CD4-positive, alpha-beta T cell treated with Interleukin-15 for 1 hour (primary cell): ENCODE results near the gene PPP2R3A.

Experiments used
- DNase-seq: peaks from one replicate; pipeline ENCODE4 v3.0.0-alpha.2; 2020

The PPP2R3A gene

DNA sequence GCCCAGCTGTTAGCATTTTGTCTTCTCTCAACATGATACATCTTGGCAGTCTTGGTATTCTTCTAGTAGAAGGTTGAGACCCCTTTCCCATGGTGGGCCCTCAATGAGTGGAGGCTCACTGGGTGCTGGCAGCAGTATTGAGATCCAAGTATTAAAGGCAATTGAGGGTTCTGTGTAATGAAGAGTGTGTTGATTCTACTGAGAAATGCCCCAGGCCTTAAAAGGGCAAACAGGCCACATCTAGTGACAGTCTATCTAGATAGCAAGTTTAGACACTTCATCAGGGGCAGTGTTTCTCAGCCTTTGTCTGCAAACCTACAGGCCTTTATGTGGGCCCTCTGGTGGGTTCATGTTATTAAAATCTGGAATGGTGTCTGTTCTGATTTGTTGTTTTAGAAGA is 9.5 kb downstream of the PPP2R3A start:
- no peak for DNase-seq

DNA sequence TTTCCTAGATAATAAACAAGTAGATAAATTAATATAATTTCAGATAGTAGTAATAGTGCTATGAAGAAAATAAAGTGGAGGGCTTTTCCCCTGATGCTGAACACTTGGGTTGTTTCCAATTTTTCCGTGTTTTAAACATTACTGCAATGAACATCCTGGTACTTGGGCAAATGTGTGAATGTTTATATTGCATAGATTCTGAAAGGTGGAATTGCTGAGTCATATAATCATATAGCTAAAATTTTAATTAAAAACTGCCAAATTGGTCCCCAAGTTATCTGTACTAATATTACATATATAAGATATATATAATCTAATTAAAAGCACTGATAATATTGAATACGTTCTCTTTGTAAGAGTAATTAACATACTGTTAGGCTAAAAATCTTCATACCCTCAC is 10.0 kb downstream of the PPP2R3A start:
- no peak for DNase-seq

DNA sequence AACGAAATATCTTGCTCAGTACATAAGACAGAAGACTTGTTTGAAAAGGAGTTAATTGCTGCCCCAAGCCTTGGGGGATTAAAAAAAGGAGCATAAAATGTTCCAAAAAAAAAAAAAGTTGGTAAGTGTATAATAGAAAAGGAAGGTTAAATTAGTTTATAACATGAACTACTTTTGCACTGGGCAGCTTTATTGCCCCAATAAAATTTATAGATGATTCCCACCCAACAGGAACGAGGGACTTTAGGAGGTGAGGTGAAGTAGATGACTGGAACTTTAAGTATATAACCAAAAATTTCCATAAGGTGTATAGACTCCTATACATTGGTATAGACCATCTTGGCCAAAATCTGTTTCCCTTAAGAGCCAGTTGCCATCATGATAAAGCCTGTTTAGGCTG is 14.8 kb downstream of the PPP2R3A start:
- no peak for DNase-seq

DNA sequence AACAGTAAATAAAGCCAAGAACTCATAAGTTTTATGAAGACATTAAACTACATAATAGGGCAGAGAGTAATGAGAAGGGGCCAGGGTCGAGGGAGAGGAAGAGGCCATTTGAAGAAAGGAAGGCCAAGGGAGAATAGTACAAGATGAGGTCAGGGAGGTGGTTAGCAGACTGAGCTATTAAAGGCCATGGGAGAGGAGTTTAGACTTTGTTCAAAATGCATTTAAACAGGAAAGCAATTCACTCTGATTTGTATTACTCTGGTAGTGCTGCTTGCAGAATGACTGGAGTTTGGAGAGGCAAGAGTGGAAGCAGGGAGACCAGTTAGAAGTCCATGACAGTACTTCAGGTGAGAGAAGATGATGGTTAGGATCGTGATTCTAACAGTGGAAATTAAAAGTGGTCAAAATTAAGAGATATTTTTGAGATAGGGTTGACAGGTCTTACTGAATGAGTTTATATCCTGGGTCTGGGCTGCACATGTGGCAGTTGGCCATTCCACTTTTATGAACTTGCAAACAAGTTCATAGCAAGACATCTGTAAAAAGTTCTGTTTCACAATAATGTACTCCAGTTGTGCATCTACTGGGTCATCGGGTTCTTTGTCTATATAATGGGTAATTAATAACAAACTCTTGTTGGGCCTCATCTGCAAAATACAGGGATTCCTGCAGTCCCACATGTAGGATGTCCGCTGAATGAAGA is 16.3 kb downstream of the PPP2R3A start:
- no peak for DNase-seq

DNA sequence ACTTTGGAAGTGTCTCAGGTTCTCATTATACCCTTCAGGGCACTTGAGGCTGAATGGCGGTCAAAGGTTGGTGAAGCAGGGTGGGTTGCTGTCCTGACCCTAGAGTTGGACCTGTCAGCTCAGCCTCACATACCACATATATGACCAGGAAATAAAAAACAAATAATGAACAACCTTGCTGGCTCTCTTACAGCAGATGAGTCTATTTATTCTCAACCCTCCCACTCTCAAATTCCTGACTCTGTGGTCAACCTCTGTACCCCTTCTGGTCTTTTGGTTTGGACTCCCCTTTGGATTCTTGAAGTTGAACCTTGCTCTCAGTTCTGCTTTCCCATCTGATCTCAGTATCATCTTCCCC is 16.9 kb downstream of the PPP2R3A start:
- DNase-seq: no peak

DNA sequence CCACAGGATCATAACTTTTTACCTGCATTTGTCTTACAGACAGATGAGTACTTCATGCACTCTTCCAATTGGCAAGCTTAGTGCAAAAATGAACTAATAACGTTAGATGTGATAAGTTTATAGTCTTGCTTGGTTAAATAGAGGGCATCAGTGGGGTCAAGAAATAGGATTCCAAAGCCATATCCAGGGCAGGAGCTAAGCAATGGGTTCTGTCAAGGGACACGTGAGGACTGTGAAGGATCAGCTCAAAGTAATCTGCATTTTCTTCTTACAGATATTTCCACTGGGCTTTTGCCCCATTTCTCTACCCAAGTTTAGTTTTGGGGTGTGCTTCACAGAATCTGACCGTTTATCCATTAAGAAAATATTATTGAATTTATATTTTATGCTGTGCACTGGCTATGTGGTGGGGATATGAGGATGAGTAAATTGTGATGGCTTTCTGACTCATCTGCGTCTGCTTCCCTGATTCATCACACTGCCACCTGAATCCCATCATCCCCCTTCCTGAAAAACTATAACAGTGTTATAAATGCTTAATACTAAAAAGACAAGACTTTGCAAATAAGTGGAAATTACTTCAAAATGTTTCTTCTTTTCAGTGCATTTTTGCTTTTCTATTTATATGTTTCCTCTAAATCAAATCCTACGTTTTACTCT is 17.5 kb downstream of the PPP2R3A start:
- DNase-seq: no peak

DNA sequence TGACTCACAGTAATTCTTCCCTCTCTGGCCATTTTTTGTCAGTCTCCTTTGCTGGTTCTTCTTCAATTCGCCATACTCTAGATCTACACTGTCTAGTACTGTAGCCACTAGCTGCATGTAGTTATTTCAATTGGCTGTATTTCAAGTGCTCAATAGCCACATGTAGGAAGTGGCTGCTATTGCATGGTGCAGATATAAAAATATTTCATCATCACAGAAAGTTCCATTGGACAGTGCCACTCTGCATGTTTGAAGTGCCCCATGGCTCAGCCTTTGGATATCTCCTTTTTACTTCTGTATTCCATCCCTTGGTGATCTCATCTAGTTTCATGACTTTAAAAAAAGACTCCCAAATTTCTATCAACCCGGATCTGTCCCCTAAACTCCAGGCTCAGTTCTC is 22.1 kb downstream of the PPP2R3A start:
- no peak for DNase-seq

DNA sequence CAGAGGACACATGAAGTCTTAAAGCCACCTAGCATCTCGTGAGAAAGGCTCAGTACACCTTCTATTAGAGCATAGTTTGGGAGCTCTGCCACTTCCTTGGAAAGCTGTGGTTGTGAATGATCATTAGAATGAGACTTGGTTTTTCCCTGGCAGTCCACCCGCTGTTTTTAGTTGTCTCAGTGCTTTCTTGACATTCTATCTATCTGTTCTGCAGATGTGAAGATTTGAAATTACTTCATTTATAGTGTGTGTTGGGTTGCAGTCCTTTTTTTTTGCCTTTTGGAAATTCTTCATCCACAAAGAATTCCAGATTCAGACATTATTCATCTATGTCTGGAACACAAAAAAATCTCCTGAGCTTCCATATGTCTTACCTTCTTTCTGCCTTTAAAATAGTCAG is 23.7 kb downstream of the PPP2R3A start:
- no peak for DNase-seq

DNA sequence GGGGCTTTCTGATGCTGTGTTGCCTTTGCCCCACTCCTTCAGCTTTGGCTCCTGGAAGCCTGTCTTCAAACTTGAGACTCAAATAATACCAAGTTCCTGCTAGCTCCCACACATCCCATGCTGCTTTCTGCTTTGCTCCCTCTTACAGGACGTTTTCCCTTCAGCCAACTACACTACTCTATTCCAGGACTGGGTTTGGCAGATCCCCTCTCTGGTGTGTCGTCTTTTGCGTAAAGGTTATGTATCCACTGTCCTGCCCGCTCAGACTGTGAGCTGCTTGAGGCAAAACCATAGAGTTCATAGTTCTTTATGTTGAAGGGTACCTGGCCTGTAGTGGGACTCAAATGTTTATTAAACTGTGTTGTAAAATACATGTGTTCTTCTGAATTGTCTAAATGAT is 25.4 kb downstream of the PPP2R3A start:
- no peak for DNase-seq

DNA sequence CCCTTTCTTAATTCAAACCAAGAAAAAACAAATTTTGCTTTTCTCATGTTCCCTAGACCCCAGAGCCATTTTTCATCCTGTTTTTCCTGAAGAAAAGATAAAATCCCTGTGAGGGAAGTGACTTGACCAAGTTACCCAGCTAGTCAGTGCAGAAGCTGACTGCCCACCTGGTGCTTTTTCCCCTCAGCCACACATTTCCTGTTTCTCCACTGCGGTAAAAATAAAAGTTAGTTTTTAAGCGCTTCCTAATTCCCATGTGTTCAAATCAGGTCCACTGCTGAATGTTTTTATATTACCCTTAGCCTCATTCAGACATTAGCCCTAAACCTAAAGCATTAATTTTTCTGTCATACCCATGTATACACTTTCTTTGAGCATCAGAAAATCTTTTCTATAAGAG is 26.1 kb downstream of the PPP2R3A start:
- no peak for DNase-seq

DNA sequence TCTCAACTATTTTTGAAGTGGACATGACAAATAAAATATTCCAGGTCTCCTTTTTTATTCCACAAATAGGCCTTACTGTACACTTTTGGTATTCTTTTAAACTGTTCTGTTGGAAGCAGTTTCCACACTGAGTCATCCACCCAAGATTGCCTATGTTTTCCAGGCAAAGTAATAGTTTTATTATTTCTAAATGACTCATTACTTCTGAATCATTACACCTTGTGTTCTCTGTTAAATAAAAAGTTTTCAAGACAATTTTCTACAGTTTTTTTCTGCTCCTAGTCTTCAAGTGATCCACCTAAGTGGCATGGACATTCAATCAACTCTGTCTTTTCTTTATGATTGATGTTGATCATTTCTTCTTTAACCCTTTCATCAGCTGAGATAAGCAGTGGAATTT is 26.5 kb downstream of the PPP2R3A start:
- DNase-seq: no peak

DNA sequence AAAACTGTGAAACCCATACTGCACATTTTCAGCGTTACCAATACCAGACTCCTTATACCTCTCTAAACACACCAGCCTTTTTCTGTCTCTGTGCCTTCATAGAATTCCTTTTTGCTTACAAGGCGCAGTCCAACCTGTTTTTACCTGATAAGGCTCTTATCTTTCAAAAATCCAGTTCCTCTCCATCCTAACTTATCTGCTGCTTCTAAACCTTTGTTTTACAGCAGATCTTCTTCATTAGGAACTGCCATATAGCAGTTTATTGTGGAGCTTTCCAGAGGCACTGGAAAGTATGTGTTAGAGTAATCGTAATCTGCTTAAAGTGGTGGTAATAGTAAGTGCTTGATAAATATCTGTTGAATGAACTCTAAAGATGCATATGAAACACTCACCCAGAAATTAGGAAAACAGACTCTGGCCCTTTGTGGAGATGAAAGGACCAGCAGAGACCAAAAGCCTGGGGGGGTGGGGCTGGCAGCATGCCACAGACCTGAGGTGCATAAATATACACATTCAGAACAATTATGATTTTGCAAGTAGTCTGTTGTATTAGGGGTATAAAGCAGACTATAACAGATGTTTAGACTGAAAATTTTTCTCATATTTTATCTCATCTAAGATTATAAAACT is 29.3 kb downstream of the PPP2R3A start:
- DNase-seq: no peak

DNA sequence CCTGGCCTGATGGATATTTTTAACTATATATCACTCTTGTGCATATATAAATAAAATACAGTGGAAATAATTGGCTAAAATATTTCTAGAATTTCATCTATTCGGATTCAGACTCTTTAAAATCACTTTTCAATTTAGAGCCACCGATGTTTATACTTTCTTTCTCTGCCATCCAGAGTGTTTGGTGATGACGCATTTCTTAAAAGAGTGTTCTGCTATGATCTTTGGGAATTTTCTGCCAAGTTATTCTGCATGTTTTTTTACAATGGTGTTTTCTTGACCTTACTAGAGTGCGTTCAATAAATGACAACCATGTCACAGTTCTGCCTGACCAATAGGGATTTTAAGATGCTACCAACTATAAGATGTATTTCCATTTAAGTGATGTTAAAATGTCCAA is 30.2 kb downstream of the PPP2R3A start:
- no peak for DNase-seq

DNA sequence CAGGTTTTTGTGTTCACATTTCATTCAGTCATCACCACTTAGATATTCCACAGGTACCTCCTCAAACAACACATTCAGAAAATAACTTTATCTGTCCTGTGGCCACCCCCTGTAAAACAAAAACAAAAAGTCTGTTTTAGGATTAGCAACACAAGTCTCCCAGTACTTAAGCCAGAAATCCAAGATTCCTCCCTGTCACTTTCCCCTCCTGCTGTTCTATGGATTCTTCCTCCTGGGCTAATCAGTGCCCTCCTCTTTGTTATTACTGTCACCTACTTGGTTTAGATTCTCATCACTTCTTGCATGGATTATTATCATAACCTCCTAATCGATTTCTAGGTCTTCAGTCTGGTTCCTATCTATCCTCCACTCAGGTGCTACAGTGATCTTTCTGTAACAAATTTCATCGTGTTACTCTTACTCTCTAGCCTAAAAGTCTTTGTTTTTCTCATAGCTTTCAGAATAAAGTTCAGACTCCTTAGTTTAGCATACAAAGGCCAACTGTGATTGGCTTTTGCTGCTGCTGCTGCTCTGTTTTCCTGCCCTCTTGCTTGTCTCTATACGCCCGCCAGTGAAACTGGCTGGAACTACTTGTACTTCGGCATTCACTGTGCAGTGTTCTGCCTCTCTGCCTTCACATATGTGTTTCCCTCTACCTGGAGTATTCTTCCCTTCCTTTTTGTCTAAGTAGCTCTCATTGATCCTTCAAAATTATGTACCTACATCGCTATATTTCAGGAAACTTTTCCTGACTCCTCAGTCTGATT is 32.2 kb downstream of the PPP2R3A start:
- no peak for DNase-seq

DNA sequence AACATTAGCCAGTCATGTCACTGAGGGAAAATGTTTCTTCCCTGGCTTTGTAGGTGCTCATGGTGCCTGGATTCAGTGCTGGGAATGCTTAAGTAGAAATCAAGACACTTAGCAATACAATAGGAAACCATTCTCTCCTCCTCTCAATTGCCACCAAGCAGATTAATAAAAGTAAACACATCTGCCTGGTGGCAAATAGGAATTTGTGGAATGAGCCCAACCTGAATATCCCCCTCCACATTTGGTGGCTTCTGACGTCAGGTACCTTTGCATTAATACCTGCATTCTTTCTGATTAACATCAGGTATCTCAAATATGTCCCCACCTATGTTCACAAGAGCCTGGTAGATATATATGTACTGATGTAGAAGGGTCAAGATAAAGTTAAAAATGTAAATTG is 42.7 kb downstream of the PPP2R3A start:
- no peak for DNase-seq

DNA sequence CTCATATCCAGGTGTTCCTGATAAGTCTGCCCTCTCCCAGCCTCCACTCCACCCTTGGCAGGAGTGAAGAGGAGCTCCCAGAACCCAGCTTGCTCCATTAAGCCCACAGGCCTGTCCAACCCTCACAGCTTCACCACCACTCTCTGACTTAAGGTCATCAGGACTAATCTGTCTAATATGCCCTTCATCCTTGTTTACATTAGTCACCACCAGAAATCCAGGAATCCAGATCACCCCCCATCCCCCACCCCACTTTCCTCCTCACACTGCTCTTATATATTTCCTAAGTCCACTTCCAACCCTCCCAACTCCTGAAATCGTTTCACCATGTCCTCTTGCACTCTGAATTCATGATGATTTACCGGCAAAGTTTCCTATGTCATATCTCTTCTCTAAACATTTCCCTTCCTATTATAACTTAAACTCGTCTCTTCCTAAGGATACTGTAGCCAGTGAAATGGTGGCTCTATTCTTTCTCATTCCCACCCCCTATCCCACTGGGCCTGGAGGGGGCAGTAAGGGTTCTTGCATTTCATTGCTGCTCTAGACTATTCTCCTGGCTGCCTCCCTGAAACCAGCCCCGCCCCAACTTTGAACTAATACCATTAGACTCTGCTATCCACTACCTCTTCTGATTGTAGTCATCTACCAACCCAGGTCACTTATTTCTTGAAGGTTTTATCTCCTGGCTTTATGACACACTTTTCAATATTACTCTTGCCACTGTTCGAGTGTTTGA is 43.4 kb downstream of the PPP2R3A start:
- DNase-seq: no peak

DNA sequence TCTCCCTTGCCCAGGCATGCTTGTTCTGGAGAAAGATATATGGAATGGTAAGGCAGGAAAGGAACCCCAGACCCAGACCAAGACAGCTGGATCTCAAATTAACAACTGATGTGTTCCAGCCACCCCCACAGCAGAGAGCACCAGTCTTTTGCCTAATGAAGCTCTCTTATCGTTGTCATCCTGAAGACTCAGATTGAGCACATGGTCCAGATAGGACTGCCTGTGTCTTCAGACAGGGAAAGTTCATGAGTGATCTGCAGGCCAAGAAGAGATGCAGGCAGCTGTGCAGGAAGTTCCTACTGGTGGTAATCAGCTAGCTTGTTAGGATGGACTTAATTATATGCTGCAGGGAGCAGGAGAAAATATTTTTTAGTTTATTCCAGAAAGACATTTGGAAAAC is 53.3 kb downstream of the PPP2R3A start:
- DNase-seq: no peak

DNA sequence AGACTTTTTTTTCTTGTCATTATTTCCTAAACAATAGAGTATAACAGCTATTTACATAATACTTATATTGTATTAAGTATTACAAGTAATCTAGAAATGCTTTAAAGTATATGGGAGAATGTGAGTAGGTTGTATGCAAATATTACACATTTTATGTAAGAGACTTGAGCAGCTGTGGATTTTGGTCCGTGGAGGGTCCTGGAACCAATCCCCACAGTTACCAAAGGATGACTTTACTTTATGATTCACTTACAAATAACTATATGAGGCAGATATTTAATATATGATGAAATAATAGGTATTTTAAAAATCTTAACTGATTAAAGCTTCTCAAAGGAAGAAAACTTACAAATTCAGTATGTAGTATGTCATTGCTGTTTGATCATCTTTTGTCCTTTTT is 56.3 kb downstream of the PPP2R3A start:
- no peak for DNase-seq

DNA sequence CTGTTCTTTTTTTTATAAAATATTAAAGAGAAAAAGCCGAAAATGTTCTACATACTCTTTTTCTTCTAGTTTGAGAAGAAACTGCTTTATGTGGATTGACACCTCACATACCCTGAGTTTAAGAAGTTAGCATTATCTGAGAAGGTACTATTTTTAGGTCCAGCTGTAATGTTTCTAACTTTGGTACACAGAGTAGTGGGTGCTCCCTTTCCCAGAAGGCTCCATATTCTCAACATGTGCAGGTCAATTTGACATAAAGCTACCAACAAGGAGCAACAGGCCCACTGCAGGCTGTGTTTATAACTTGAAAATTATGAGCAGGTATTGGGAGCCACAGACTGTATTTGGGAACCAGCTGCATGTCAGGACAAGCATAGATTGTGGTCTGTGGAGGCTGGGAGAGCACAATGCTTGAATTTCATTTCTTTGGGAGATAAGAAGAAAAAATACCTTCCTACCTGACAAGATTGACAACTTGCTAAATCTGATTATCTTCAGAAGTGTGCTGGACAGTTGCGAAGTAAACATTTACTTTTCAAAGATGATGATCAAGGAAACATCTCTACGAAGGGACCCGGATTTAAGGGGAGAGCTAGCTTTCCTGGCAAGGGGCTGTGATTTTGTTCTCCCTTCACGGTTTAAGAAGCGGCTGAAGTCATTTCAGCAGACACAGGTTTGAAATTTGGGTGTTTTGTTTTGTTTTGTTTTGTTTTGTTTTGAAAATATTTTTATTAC is 57.2 kb downstream of the PPP2R3A start:
- DNase-seq: no peak

DNA sequence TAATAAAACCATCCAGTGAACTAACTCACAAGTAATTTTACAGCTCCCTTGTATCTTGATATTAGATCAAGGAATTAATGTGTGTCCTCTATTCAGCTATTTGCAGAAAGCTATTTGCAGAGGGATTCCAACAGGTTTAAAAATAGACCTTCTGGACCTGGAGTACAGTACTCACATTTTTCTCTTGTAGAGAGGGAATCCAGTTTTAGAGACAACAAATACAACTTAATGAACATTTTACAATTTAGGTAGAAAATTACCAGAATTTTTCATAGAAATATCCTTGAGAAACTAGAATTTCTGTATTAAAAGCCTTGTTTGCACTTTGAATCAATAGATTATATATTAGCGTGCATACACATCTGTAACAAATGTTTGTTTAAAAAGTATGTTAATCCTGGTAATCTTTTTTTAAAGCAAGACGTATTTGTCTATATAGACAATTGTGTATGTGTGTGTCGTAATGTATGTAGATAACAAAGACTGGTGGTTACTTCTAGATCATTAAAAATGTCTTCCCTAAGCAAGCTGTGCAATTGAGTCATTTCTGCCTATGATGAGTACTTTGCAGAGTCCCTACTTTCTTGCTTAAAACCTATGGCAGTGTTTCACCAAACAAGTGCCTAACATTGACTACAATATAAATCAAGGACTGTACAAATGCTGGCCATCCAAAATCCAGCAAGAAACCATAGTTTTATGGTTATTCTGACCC is 57.9 kb downstream of the PPP2R3A start:
- DNase-seq: no peak

DNA sequence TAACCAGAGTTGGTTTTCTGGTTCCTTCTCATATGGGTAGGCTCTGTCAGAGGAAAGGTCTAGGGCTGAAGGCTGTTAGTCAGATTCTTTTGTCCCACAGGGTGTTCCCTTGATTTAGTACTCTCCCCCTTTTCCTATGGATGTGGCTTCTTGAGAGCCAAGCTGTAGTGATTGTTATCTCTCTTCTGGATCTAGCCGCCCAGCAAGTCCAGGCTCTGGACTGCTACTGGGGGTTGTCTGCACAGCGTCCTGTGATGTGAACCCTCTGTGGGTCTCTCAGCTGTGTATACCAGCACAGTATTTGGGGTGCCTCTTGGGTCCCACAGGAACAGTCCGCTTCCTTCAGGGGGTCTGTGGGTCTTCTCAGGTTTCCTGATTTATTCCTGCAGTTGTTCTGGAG is 70.8 kb downstream of the PPP2R3A start:
- DNase-seq: no peak

DNA sequence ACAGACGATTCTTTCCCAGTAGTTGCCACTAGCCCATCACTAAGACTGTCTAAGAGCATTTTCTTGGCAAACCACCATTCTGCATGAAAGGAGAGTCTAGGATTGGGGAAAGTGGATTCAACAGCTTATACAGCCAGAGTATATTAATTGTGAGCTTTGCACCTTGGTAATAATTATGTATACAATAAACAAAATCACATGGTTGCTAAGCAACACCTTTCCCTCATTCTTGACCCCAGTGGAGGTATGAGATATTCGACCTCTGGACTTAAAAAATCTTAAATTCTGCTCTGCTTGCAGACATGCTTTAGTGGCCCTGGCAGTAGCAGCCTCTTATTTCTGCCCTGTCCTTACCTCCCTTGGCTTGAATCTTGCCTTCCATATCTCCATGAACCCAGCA is 73.1 kb downstream of the PPP2R3A start:
- no peak for DNase-seq
